ENCODE measurements around the gene LCT. TPM values are rescaled to one million over a fixed set of nuclear protein-coding genes. Genes with fewer than 3 reads are reported as not detected.

The LCT gene
- polyA plus RNA-seq, 1 experiment = not detected

DNA sequence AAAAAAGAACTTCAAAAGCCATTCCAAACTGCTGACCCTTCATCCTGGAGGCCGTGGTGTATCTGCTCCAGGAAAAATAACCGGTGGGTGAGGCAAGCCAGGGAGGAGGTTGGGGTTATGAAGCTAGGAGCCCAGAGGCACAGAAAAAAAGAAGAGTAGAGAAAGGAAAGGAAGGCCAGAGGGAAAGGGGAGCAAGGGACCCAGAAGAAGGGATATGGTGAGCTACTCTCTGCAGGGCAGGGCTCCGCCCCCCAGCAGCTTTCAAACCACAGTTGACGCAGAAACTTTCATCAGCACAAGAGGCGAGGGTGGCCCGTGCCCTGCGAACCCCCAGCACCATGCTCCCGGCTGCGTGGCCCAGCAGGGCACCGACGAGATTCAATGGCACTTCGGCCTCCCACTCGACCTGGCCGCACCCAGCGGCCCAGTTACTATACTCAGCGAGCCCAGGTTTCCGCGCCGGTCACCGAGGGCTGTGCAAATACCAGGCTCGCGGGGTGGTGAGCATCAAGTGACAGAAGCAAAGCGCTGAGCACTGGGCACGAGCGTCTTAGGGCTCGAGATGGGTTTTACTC lies 38.6 kb upstream of the LCT start:
- Histone ChIP-seq H3K4me3 (ENCODE audit: low read depth, low read length) (peak overlapping the region; percentile 76), H3K27ac (ENCODE audit: low read depth, low read length) (peak overlapping the region; percentile 80), H3K27me3 (ENCODE audit: control insufficient read depth, insufficient read depth, low read length) (no peaks in the 10 kb centered on the region), H3K9me3 (ENCODE audit: control insufficient read depth, insufficient read depth, low read length) (no peaks in the 10 kb centered on the region; the same call in 1 of the 2 replicates)
- ChIA-PET POLR2A (no interaction called here), CTCF (interaction anchor here (1.2 to 1.4 kb wide), 2 partner anchors 10 to 78 kb away, joined by 3 read pairs; no protein-coding TSS in a partner anchor)
- DNase-seq (ENCODE audit: low read depth, low spot score) = peak; percentile 11
- TF ChIP-seq, protein P1, sequence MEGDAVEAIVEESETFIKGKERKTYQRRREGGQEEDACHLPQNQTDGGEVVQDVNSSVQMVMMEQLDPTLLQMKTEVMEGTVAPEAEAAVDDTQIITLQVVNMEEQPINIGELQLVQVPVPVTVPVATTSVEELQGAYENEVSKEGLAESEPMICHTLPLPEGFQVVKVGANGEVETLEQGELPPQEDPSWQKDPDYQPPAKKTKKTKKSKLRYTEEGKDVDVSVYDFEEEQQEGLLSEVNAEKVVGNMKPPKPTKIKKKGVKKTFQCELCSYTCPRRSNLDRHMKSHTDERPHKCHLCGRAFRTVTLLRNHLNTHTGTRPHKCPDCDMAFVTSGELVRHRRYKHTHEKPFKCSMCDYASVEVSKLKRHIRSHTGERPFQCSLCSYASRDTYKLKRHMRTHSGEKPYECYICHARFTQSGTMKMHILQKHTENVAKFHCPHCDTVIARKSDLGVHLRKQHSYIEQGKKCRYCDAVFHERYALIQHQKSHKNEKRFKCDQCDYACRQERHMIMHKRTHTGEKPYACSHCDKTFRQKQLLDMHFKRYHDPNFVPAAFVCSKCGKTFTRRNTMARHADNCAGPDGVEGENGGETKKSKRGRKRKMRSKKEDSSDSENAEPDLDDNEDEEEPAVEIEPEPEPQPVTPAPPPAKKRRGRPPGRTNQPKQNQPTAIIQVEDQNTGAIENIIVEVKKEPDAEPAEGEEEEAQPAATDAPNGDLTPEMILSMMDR (IDR thresholded peaks at IDR 0.05; ENCODE audit: low read depth, low read length) = no peak

DNA sequence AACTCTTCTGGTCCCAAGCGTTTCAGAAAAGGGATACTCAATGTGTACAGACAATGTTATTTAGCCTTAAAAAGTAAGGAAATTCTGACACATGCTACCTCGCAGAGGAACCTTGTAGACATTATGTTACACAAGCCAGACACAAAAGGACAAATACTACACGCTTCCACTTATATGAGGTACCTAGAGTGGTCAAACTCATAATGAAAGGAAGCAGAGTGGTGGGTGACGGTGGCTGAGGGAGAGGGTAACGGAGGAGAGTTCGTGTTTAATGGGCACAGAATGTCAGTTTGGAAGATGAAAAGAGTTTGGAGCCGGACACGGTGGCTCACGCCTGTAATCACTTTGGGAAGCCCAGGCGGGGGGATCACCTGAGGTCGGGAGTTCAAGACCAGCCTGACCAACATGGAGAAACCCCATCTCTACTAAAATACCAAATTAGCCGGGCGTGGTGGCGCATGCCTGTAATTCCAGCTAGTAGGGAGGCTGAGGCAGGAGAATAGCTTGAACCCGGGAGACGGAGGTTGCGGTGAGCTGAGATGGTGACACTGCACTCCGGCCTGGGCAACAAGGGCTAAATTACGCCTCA lies 37.9 kb upstream of the LCT start:
- POLR2A ChIA-PET = no interaction called here
- no peaks in the 10 kb centered on the region for H3K27me3 ChIP-seq (ENCODE audit: control insufficient read depth, insufficient read depth, low read length)
- H3K27ac ChIP-seq (ENCODE audit: low read depth, low read length) = no peak overlapping the region
- CTCF ChIA-PET = interaction anchor here (1.2 kb wide), 1 partner anchor 39 kb away, joined by 4 read pairs; no protein-coding TSS in a partner anchor
- H3K9me3 ChIP-seq (ENCODE audit: control insufficient read depth, insufficient read depth, low read length) = no peaks in the 10 kb centered on the region; the same call in 1 of the 2 replicates
- no peak for DNase-seq (ENCODE audit: low read depth, low spot score)
- TF ChIP-seq, protein P1 (IDR thresholded peaks at IDR 0.05; ENCODE audit: low read depth, low read length) = no peak
- H3K4me3 ChIP-seq (ENCODE audit: low read depth, low read length) = peak overlapping the region; percentile 76

DNA sequence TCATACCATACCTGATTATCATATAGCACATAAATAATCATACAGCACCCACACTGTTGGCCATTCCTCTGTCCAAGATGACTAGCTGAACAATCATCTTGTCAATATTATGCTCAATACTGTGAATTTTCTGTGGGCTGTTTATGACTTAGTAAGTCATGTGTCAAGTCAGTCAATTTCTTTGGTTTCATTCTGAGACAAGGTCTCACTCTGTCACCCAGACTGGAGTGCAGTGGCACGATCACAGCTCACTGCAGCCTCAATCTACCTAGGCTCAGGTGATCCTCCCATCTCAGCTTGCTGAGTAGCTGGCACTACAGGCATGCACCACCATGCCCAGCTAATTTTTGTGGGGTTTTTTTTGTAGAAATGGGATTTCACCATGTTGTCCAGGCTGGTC lies 33.6 kb upstream of the LCT start:
- Histone ChIP-seq H3K9me3 (ENCODE audit: control insufficient read depth, insufficient read depth, low read length) (no peaks in the 10 kb centered on the region; the same call in 1 of the 2 replicates), H3K4me3 (ENCODE audit: low read depth, low read length) (no peak overlapping the region), H3K27ac (ENCODE audit: low read depth, low read length) (no peak overlapping the region), H3K27me3 (ENCODE audit: control insufficient read depth, insufficient read depth, low read length) (no peaks in the 10 kb centered on the region)
- TF ChIP-seq, protein P1 (IDR thresholded peaks at IDR 0.05; ENCODE audit: low read depth, low read length) = no peak
- ChIA-PET CTCF (no interaction called here), POLR2A (no interaction called here)
- no peak for DNase-seq (ENCODE audit: low read depth, low spot score)

- Histone ChIP-seq H3K27me3 (ENCODE audit: control insufficient read depth, insufficient read depth, low read length) (no peaks in the 10 kb centered on the region), H3K27ac (ENCODE audit: low read depth, low read length) (no peak overlapping the region), H3K9me3 (ENCODE audit: control insufficient read depth, insufficient read depth, low read length) (no peaks in the 10 kb centered on the region), H3K4me3 (ENCODE audit: low read depth, low read length) (no peak overlapping the region)
- DNase-seq (ENCODE audit: low read depth, low spot score) = no peak
- POLR2A ChIA-PET = interaction anchor here (0.7 kb wide), 1 partner anchor 12 kb away, joined by 3 read pairs; no protein-coding TSS in a partner anchor
- CTCF ChIA-PET = interaction anchor here (0.6 to 0.9 kb wide), 2 partner anchors 51 to 908 kb away, joined by 3 to 5 read pairs; no protein-coding TSS in a partner anchor
- TF ChIP-seq, protein P1 (IDR thresholded peaks at IDR 0.05; ENCODE audit: low read depth, low read length) = no peak
Measured at GRCh38 chr2:135863233-135863632, 26.2 kb upstream of the LCT start.

- TF ChIP-seq, protein P1 (IDR thresholded peaks at IDR 0.05; ENCODE audit: low read depth, low read length) = no peak
- no peak overlapping the region for H3K4me3 ChIP-seq (ENCODE audit: low read depth, low read length)
- H3K9me3 ChIP-seq (ENCODE audit: control insufficient read depth, insufficient read depth, low read length) = no peaks in the 10 kb centered on the region
- H3K27me3 ChIP-seq (ENCODE audit: control insufficient read depth, insufficient read depth, low read length) = no peaks in the 10 kb centered on the region
- no peak overlapping the region for H3K27ac ChIP-seq (ENCODE audit: low read depth, low read length)
- POLR2A ChIA-PET = interaction anchor here (0.7 kb wide), 1 partner anchor 12 kb away, joined by 3 read pairs; no protein-coding TSS in a partner anchor
- DNase-seq (ENCODE audit: low read depth, low spot score) = no peak
- CTCF ChIA-PET = interaction anchor here (0.9 to 2.0 kb wide), 2 partner anchors 51 to 65 kb away, joined by 3 to 4 read pairs; no protein-coding TSS in a partner anchor
Measured at GRCh38 chr2:135862718-135863117, 25.7 kb upstream of the LCT start.

Data from AG04450 (cell line).